Cardiac muscle cell (in vitro differentiated cells and primary cell): Measurements from ENCODE around the gene CNFN. TPM values are rescaled to one million over a fixed set of nuclear protein-coding genes. Genes with fewer than 3 reads are reported as not detected.

Source experiments
- DNase-seq, 2 donors: peaks; one replicate each; pipeline versions ENCODE4 v3.0.0 to v3.0.0-alpha.2; 2010 to 2017; ENCODE audit warnings: low read depth in 1 of 2, low spot score in 1 of 2
- H3K27ac ChIP-seq: fragments of 200-600 bp; sonication (generic); 2 replicates; pipeline ENCODE4 v1.5.1; 2016
- H3K27me3 ChIP-seq: fragments of 200-600 bp; sonication (generic); 2 replicates; pipeline ENCODE4 v1.6.0; 2016; ENCODE audit warnings: control low read depth
- H3K36me3 ChIP-seq: fragments of 200-600 bp; sonication (generic); 2 replicates; pipeline ENCODE4 v1.5.1; 2016; ENCODE audit warnings: control low read depth
- H3K4me1 ChIP-seq: fragments of 200-600 bp; sonication (generic); 2 replicates; pipeline ENCODE4 v1.8.1; 2017; ENCODE audit warnings: low read depth, mild to moderate bottlenecking, mixed run types
- H3K4me3 ChIP-seq: fragments of 200-600 bp; sonication (generic); 2 replicates; pipeline ENCODE4 v1.5.1; 2016; ENCODE audit warnings: mild to moderate bottlenecking
- H3K9me3 ChIP-seq: fragments of 200-600 bp; sonication (generic); 2 replicates; pipeline ENCODE4 v1.5.1; 2017; ENCODE audit warnings: low read depth, mild to moderate bottlenecking, control low read depth
- polyA plus RNA-seq: library from polyadenylated mRNA; unstranded; fragments of >200 nt; fragmentation: Nextera tagmentation; extraction: Ambion mirVana; gene quantifications from 2 replicates; pipeline ENCODE4 v1.2.1, GENCODE V29; 2016
- total RNA-seq: library from RNA; depleted of rRNA; stranded (reverse); fragments of >200 nt; gene quantifications from 2 replicates; pipeline ENCODE4 v1.2.3, GENCODE V29; 2016
- TF ChIP-seq, protein P1 (sequence below): IDR thresholded peaks from 2 replicates; pipeline ENCODE4 v1.5.1; 2012; ENCODE audit warnings: low read depth, mild to moderate bottlenecking, low read length

The CNFN gene
- total and polyA plus RNA-seq, 2 experiments from 2014 or later, result 0.95 to 7.1 TPM

GRCh38 chr19:42421101-42421500 lies 31.0 kb upstream of the CNFN start:
- H3K27ac ChIP-seq, result no peak overlapping the region
- H3K36me3 ChIP-seq, result no peaks in the 10 kb centered on the region
- TF ChIP-seq, protein P1, sequence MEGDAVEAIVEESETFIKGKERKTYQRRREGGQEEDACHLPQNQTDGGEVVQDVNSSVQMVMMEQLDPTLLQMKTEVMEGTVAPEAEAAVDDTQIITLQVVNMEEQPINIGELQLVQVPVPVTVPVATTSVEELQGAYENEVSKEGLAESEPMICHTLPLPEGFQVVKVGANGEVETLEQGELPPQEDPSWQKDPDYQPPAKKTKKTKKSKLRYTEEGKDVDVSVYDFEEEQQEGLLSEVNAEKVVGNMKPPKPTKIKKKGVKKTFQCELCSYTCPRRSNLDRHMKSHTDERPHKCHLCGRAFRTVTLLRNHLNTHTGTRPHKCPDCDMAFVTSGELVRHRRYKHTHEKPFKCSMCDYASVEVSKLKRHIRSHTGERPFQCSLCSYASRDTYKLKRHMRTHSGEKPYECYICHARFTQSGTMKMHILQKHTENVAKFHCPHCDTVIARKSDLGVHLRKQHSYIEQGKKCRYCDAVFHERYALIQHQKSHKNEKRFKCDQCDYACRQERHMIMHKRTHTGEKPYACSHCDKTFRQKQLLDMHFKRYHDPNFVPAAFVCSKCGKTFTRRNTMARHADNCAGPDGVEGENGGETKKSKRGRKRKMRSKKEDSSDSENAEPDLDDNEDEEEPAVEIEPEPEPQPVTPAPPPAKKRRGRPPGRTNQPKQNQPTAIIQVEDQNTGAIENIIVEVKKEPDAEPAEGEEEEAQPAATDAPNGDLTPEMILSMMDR, result no peak
- no peaks in the 10 kb centered on the region for H3K27me3 ChIP-seq
- H3K4me1 ChIP-seq, result peaks cover 17% of the 10 kb centered on the region
- H3K9me3 ChIP-seq, result no peaks in the 10 kb centered on the region
- no peak for DNase-seq
- no peak overlapping the region for H3K4me3 ChIP-seq

- no peaks in the 10 kb centered on the region for H3K9me3 ChIP-seq
- H3K27me3 ChIP-seq, result no peaks in the 10 kb centered on the region
- H3K4me3 ChIP-seq, result no peak overlapping the region
- TF ChIP-seq, protein P1, result peak; percentile 75
- peak in 1 of 2 donors; percentile 51 for DNase-seq
- no peak overlapping the region for H3K27ac ChIP-seq
- H3K4me1 ChIP-seq, result peaks cover 17% of the 10 kb centered on the region
- no peaks in the 10 kb centered on the region for H3K36me3 ChIP-seq
Observed at GRCh38 chr19:42420055-42420544, 30.0 kb upstream of the CNFN start.

DNA sequence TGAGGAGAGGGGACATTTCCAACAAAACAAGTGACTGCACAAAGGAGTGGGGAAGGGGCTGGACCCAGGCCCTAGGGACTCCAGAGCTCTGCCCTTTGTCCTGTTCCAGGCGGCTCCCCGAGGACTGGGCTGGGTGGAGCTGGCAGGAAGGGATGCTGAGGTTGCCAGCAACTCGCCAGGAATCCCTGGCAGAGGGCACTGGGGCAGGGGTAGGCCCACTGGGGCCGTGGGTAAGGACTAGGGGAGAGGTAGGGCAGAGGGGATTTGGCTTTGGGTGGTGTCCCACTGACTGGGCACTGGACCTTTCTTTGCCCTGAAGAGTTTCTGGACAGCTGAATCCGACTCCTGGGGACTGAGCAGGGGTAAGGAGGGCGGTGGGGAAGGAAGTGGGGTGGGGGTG lies 29.2 kb upstream of the CNFN start:
- TF ChIP-seq, protein P1, result no peak
- no peaks in the 10 kb centered on the region for H3K9me3 ChIP-seq
- H3K4me1 ChIP-seq, result peaks cover 11% of the 10 kb centered on the region
- no peaks in the 10 kb centered on the region for H3K27me3 ChIP-seq
- no peak overlapping the region for H3K4me3 ChIP-seq
- H3K27ac ChIP-seq, result no peak overlapping the region
- H3K36me3 ChIP-seq, result no peaks in the 10 kb centered on the region
- DNase-seq, result no peak

DNA sequence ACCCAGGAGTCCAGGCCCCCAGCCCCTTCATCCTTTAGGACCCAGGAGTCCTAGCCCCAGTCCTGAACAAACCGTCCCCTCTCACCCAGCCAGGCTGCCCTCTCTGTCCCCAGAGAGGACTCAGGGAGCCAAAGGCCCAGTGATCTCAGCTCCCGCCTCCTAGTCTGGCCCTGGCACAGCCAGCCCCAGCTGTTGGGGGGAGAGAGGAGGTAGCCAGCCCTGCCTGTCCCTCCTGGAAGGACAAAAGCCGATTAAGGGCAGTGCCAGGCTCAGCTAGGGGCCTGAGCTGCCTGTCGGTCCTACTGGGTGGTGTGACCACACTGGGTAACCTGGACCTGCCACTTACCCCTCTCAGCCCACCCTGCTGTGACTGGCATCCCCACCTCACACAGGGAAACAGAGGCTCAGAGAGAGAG lies 22.6 kb upstream of the CNFN start:
- Histone ChIP-seq H3K27me3 (no peaks in the 10 kb centered on the region), H3K4me1 (no peaks in the 10 kb centered on the region), H3K9me3 (no peaks in the 10 kb centered on the region), H3K36me3 (no peaks in the 10 kb centered on the region), H3K27ac (no peak overlapping the region), H3K4me3 (no peak overlapping the region)
- no peak for DNase-seq
- TF ChIP-seq, protein P1, result no peak

- Histone ChIP-seq H3K27me3 (no peaks in the 10 kb centered on the region), H3K4me3 (no peak overlapping the region), H3K27ac (no peak overlapping the region), H3K9me3 (no peaks in the 10 kb centered on the region), H3K36me3 (no peaks in the 10 kb centered on the region), H3K4me1 (no peaks in the 10 kb centered on the region)
- TF ChIP-seq, protein P1, result no peak
- DNase-seq, result no peak
Observed at GRCh38 chr19:42412227-42412626, 22.1 kb upstream of the CNFN start.

DNA sequence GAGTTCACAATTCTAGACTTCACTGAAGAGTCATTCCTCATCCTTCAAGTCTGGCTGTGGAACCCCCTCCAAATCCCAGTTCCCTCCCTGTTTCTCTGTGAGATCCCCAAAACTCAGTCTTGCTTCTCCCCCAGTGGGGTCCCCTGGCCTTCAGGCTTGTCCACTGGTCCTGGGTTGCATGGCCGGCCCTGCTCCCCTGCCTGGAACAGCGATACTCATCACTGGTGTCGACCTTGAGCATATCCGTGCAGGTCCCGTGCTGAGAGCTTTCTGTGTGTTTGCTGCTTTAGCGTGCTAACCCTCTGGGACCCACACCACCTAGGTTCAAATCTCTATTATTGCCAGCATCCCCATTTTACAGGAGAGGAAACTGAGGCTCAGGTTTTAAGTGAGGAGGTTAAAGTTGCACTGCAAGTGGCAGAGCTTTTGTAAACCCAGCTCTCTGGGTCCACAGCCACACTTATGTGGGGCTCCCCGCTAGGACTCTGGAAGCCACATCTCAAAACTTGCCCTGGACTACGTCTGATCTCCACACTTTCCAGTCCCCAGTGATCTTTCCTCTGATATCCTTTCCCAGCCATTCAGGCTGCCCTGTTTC lies 21.6 kb upstream of the CNFN start:
- H3K27ac ChIP-seq, result no peak overlapping the region
- H3K4me1 ChIP-seq, result no peaks in the 10 kb centered on the region
- no peaks in the 10 kb centered on the region for H3K27me3 ChIP-seq
- TF ChIP-seq, protein P1, result no peak
- no peak overlapping the region for H3K4me3 ChIP-seq
- no peaks in the 10 kb centered on the region for H3K36me3 ChIP-seq
- no peak for DNase-seq
- H3K9me3 ChIP-seq, result no peaks in the 10 kb centered on the region
